GM12874 (cell line): ENCODE measurements around the gene UTS2R.

Experiments used
- CTCF ChIP-seq: IDR thresholded peaks from 2 replicates; pipeline ENCODE4 v1.5.1; 2011; ENCODE audit warnings: low read depth, mild to moderate bottlenecking, control low read depth, low read length, moderate library complexity; ENCODE audit not compliant: insufficient read depth

UTS2R gene

GRCh38 chr17:82418001-82418986 lies 46.7 kb downstream of the UTS2R start, which contains the start of the genes HEXD and OGFOD3:
Gene HEXD, plus strand, starts transcription at chr17:82418347. Its CDS starts 1,453 bp downstream, at chr17:82419800.
Gene OGFOD3, minus strand, starts transcription at chr17:82418586. Its CDS starts 101 bp downstream, at chr17:82418485.
- TF ChIP-seq CTCF = no peak

- no peak for TF ChIP-seq CTCF
These were observed 48.0 kb downstream of the UTS2R start for GRCh38 chr17:82419540-82419939.

GRCh38 chr17:82424001-82424862 lies 52.7 kb downstream of the UTS2R start:
- TF ChIP-seq CTCF = peak; percentile 77

GRCh38 chr17:82424863-82425159 lies 53.2 kb downstream of the UTS2R start:
- TF ChIP-seq CTCF = no peak
